ENCODE measurements around the gene XYLB.
"Not testable (repeated sequence)": the region's sequence is repeated elsewhere in the genome, so short reads cannot be mapped to it uniquely, and the experiment has no call there.

XYLB gene

DNA sequence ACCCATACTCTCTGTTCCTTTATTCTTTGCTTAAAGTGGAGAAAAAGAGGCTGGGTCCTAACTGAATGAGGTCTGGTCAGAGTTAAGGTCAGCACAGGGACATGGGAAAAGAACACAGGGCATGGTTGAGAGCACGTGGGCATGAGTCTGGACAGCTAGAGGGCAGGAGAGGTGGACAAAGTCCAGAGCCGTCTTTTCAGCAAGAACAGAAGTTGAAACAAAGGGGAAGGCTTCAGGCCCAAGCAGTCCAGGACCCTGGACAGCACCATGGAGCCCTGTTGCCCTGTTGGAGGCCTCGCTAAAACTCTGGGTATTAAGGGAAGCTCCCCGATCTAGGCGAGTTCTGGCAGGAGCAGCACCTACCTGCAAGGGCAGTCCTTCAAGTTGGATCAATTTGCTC lies 50.7 kb downstream of the XYLB start:
- DNase-seq: no peak

DNA sequence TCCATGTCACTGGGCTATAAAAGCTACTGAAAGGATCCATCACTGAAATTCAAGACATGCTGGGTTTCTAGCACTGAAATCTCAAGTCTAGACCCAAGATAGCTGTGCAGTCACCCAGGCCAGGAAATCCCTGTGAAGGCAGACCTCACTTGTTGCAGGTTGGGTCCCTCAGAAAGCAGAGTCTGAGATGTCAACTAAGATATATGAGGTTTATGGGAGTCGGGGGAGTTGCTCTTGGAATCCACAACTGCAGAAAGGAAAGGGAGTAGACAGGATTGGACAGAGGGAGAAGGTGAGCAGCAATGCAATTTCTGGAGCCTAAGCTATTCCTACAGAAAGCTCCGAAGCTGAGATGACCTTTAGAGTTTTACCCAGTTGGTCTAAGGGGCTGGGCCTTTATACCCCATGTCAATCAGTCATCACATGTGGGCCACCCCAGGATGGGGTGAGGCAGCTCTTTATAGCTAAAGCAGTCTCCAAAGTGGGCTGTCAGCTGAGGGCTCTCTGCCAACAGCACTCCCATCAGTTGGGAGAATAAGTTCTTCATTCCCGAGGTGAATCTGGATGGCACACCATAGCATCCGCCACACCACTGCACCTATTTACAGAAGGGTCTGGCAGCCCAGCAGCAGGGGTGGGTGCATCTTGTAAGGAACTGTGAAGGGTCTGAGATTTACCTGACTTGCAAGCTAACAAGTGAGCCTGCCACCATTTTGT lies 54.8 kb downstream of the XYLB start:
- DNase-seq: no peak

DNA sequence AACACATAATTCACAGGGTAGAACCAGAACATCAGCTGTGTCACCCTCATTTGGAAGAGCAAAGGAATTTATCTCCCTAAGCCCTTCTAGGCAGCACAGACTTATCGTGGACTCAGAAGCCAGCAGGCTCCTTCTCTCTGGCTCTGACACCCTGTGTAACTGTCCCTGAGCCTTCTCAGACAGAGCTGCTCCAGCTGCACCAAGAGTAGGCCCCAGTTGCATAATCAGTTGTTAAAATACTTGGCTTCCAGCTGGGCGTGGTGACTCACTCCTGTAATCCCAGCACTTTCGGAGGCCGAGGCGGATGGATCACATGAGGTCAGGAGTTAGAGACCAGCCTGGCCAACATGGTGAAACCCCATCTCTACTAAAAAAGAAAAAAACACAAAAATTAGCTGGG lies 57.7 kb downstream of the XYLB start:
- DNase-seq: no peak

DNA sequence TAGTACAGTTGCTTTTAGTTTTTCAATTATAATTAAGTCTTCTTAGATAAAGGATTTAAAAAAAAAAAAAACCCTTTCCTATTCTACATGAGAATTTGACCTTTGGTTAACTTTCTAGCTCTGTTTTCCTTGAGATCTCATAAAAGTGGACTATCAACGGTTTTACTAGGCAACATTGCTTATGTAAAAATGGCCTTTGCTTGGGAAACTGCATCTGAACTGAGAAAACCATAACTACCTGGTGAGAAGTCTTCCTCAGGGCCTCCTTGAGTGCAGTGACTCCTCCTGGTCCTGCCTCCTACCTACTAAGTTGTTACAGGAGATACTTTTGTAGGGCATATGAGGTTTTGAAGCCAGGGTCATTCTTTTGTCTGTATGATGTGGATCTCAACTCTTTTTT lies 65.0 kb downstream of the XYLB start:
- DNase-seq: no peak

DNA sequence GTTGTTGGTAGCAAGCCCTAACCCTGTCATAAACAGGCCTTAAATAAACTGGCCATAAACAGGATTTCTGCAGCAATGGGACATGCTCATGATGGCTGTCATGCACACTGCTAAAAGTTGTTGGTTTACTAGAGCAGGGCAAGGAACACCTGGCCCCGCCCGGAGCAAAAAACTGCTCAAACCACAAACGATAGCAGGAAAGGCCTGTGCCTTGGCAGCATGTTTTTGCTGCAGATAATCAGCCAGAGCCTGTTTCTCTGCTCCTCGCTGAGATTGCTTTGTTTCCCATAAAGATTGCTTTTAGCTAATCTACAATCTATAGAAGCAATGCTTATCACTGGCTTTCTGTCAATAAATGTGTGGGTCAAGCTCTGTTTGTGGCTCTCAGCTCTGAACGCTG lies 74.2 kb downstream of the XYLB start:
- not testable (repeated sequence) for DNase-seq

DNA sequence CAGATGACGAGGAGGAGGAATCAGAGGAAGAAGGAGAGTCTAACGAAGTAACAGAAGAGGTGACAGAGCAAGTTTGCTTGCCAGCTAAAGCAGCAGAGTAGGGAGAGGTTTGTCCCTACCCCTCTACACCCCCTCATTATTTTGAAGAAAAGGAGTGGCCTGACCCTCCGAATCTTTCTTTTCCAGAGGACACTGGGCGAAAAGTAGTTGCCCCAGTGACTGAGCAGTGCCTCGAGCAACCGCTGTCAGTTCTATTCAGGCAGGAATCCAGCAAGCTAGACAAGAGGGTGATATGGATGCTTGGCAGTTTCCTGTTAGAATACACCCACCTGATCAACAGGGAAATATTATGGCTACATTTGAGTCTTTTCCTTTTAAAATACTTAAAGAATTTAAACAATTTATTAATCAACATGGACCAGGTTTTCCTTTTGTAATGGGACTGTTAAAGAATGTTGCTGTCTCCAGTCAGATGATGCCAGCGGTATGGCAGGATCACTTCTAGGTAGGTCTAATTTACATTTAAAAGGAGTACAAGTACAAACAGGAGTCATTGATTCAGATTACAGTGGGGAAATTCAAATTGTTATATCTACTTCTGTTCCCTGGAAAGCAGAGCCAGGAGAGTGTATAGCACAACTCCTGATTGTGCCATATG lies 75.2 kb downstream of the XYLB start:
- no peak for DNase-seq

DNA sequence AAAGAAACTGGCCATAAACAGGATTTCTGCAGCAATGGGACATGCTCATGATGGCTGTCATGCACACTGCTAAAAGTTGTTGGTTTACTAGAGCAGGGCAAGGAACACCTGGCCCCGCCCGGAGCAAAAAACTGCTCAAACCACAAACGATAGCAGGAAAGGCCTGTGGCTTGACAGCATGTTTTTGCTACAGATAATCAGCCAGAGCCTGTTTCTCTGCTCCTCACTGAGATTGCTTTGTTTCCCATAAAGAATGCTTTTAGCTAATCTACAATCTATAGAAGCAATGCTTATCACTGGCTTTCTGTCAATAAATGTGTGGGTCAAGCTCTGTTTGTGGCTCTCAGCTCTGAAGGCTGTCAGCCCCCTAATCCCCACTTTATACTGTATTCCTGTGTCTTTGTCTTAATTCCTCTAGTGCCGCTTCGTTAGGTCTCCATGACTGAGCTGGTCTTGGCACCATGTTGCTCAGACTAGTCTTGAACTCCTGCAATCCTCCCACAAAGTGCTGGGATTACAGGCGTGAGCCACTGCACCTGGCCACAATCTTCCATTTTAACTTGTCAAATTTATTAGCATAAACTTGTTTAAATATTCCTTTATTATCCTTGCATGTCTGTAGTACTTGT lies 80.3 kb downstream of the XYLB start:
- not testable (repeated sequence) for DNase-seq

DNA sequence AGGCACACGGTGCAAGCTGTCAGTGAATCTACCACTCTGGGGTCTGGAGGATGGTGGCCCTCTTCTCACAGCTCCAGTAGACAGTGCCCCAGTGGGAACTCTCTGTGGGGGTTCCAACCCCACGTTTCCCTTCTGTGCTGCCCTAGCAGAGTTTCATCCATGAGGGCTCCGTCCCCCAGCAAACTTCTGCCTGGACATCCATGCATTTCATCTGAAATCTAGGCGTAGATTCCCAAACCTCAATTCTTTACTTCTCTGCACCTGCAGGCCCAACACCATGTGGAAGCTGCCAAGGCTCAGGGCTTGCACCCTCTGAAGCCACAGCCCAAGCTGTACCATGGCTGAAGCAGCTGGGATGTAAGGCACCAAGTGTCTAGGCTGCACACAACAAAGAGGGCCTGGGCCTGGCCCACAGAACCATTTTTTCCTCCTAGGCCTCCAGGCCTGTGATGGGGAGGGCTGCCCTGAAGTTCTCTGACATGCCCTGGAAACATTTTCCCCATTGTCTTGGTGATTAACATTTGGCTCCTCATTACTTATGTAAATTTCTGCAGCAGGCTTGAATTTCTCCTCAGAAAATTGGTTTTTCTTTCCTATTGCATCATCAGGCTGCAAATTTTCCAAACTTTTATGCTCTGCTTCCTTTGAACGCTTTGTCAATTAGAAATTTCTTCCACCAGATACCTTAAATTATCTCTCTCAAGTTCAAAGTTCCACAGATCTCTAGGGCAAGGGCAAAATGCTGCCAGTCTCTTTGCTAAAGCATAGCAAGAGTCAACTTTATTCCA lies 86.5 kb downstream of the XYLB start:
- not testable (repeated sequence) for DNase-seq

DNA sequence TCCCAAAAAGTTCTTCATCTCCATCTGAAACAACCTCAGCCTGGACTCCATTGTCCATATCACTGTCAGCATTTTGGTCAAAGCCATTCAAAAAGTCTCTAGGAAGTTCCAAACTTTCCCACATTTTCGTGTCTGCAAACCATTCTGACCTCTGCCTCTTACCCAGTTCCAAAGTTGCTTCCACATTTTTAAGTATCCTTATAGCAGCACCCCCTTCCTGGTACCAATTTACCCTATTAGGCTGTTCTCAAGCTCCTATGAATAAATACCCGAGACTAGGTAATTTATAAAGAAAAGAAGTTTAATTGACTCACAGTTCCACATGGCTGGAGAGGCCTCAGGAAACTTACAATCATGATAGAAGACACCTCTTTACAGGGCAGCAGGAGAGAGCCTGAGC lies 87.1 kb downstream of the XYLB start:
- not testable (repeated sequence) for DNase-seq

DNA sequence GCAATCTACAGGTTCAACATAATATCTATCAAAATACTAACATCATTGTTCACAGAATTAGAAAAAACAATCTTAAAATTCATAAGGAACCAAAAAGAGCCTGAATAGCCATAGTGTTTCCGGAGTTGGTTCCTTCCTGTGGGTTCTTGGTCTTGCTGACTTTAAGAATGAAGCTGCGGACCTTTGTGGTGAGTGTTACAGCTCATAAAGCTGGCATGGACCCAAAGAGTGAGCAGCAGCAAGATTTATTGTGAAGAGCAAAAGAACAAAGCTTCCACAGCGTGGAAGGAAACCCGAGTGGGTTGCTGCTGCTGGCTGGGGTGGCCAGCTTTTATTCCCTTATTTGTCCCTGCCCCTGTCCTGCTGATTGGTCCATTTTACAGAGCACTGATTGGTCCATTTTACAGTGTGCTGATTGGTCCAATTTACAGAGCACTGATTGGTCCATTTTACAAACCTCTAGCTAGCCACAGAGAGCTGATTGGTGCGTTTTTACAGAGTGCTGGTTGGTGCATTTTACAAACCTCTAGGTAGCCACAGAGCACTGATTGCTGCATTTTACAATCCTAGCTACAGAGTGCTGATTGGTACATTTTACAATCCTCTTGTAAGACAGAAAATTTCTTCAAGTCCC lies 92.0 kb downstream of the XYLB start:
- not testable (repeated sequence) for DNase-seq

DNA sequence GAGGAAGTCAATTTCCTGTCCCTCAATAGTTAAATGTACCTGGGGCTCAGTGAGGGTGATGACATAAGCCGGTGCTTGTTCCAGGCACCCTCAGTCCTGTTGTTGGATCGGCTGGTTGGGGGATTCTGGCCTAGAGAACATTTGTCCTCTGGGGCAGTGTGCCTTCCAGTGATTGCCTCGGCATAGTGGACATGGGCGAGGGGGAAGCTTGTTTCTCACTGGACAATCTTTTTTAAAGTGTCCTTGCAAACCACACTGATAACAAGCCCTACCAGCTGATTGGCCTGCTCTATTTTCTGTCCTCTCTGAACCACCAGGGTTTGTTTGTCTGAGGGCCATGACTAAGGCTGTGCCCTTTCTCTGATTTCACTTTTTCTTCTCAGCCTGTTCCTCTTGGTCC lies 96.6 kb downstream of the XYLB start:
- not testable (repeated sequence) for DNase-seq

DNA sequence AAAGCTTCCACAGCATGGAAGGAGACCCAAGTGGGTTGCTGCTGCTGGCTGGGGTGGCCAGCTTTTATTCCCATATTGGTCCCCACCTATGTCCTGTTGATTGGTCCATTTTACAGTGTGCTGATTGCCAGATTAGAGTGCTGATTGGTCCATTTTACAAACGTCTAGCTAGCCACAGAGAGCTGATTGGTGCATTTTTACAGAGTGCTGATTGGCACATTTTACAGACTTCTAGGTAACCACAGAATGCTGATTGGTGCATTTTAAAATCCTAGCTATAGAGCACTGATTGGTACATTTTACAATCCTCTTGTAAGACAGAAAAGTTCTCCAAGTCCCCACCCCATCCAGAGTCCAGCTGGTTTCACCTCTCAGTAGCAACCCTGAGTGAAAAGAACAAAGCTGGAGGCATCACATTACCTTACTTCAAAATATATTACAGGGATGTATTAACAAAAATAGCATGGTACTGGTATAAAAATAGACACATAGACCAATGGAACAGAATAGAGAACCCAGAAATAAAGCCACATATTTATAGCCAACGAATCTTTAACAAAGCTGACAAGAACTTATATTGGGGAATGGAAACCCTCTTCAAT lies 99.6 kb downstream of the XYLB start:
- no peak for DNase-seq

DNA sequence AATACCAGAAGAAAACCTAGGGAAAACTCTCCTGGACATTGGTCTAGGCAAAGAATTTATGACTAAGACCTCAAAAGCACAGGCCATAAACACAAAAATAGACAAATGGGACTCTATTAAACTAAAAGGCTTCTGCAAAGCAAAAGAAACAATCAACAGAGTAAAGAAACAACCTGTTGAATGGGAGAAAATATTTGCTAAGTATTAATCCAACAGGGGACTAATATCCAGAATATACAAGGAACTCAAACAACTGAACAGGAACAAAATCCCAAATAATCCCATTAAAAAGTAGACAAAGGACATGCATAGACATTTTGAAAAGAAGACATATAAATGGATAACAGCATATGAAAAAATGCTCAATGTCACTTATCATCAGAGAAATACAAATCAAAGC lies 100.2 kb downstream of the XYLB start:
- no peak for DNase-seq

DNA sequence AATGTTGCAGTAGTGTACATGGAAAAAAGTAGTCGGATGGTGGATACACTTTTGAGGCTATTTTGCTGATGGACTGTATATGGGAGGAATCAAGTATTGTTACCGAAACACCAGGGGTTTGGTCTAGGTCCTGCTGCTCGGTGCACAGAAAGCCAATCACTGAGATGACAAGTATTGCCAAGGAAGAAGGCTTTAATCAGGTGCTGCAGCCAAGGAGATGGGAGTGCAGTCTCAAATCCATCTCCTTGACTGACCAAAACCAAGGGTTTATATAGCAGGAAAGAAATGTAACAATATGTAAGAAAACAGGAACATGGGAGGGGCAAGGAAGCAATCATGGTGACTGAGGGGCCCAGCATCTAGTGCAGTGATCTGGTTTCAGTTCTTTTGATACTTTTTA lies 104.3 kb downstream of the XYLB start:
- DNase-seq: no peak

DNA sequence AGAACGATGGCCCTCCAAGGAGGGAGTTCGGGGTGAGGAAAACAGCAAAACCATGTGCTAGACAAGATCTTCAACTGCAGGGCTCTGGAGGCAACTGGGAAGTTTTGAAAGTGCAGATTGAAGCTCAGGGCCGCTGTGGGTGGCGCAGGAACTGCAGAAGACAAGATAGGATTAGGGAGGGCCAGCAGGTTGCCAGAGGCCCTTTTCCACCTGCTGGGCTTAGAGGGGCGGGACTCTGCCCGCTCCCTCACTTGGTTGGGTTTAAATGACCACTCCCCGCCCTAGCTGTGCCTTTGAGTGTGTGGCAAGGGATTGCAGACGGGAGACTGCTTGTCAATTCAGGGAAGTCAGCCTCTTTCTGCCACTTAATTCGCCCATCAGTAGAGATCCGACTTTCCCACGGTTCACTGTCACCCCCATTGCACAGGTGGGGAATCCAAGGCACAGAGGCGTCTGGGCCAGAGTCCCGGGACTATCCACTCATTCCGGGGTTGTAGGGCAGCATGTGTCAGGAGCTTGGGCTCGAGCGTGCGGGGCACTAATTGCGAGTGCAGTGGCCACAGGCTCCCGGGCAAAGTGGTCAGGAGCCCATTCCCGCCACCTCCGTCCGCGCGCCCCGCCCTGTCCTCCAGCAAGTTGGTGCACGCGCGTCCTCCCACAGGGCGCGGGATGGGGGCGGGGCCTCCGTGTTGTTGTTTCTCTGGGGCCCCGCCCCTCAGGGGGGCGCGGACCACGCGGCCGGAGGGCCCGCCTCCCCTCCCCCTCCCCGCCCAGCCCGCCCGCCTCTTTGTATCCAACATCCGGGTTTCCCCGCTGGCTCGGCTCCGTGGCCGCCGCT lies 106.7 kb downstream of the XYLB start, which contains the start of gene ACVR2B:
TSS of gene ACVR2B (plus strand) at position 816 of the 838 bp plus-strand sequence. CDS start 433 bp downstream, outside the sequence.
- peak; percentile 99 for DNase-seq

DNA sequence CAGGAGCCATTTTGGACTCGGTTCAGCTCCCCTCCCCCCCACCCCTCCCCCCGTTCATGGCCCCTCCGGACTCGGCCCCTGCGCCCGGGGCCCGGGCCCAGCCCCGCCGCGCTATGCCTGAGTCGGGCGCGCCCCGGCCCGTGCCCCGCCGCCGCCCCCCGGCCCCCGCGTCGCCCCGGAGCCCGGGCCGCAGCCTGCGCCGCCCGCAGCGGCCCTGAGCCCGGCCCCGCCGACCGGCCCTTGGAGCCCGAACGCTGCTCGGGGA lies 107.3 kb downstream of the XYLB start:
- DNase-seq: peak; percentile 50

DNA sequence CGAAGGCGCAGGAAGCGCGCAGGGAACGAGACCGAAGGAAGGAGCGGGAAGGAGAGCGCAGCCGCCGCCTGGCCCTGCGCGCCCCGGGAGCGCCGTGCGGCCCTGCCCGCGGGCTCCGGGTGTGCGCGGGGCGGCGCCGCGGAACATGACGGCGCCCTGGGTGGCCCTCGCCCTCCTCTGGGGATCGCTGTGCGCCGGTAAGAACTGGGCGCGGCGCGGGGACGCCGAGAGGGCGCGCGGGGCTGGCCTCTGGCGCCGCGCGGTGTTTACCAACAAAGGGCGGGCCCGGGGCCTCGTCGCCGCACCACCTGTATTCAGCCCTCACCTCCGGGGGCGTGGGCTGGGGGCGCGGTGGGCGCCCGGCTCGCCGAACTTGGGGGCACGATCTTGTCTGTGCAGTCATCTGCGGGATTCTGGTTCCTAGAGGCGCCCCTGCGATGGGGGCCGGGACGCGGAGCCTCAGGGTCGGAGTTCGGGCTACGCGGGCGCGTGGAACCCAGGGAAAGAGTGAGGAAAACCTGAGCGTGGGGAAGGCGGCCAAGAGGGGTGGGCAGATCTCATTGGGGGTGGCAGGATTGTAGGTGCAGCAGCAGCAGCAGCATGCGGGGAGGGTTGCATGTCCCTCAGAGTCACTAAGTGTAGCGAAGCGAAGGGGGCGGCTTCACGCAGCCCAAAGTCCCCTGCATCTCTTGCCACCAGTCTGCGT lies 107.7 kb downstream of the XYLB start:
- DNase-seq: peak; percentile 73

DNA sequence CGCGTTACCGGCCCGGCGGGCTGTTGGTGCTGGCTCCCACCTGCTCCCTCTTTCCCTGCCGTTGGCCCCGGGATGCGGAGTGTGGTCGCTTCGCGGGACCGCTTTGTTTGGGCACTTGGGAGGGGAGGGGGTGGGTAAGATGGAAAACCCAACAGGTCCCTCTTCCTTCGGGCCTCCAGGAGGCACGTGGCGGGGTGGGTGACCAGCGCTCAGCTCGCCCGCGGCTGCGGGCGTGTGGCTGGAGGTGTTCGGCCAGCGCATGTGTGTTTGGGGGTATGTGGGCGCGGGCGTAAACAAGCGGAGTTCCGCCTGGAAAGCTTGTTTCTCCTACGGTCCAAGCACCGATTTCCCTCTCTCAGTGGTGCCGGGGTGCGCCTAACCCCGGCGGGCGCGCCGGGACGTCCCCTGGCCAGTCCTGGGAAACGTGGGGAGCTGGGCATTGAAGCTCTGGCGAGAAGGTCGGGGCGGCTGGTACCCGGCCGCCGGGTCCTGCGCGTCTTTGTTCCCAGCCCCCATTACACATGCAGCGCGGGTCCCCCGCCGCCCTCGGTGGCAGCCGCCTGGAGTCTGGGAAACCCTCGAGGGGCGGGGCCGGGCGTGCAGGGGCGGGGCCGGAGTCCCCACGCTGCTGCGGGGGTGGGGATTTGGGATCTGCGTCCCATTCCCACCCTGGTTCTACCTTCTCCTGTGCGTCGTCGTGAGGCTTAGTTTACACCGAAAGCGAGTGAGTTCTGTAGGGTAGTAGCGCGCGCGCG lies 108.5 kb downstream of the XYLB start:
- DNase-seq: peak; percentile 96

DNA sequence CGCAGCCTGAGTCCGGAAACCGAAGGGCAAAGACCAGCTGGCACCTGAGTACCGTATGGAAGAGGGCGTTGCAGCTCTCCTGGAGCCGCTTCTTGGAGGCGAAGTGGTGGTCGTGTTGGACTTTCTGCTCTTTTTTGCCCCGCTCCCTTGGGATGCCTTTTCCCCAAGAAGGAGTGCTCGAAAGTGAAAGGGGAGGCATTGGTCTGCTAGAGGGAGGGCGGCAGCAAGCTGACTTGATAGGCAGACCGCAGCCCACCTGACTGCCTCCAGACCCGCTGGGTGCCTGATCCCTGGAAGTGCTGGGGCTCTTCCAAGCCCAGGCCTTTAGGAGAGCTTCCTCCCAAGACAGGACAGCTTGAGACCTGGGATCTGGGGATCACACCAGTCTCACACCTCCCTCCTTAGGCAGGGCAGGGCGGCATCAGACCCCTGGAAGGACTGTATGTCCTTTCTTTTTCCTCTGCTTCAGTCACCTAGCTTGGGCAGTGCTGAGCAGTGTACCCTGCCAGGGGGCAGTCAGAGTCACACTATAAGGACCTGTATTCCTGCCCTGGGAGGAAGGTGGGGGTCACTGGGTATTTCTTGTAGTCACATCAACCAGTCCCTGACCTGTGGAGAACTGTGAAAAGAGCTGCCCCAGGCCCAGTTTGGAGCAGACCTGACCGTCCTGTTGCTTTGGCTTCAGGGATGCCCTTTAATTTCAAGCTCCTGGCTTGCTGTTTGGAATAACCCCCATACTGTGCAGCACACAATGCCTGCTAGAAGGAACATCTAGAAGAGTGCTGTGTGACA lies 109.2 kb downstream of the XYLB start:
- DNase-seq: no peak
